Measurements from ENCODE around the gene SH3PXD2A.
"Not testable (repeated sequence)": the region's sequence is repeated elsewhere in the genome, so short reads cannot be mapped to it uniquely, and the experiment has no call there.

Gene SH3PXD2A

GRCh38 chr10:103669243-103669929, 186.0 kb downstream of the SH3PXD2A start:
- Histone ChIP-seq H3K36me3 (ENCODE audit: control insufficient read depth in 2 of 2, insufficient read depth in 2 of 2, low read length in 2 of 2) (peaks cover 7% of the 10 kb centered on the region in 2 donors), H3K27me3 (ENCODE audit: control insufficient read depth in 2 of 2, insufficient read depth in 2 of 2, low read length in 2 of 2) (no peaks in the 10 kb centered on the region), H3K9ac (ENCODE audit: low read depth in 1 of 2, low read length in 2 of 2) (no peak overlapping the region), H3K4me3 (ENCODE audit: low read length in 2 of 2) (no peak overlapping the region), H3K4me1 (ENCODE audit: control insufficient read depth in 2 of 2, insufficient read depth in 2 of 2, low read length in 2 of 2) (peaks cover 6 to 11% of the 10 kb centered on the region in 2 donors), H3K9me3 (ENCODE audit: control insufficient read depth in 2 of 2, low read length in 2 of 2) (no peaks in the 10 kb centered on the region), H3K27ac (ENCODE audit: low read depth in 2 of 2, low read length in 2 of 2) (peak overlapping the region in 1 of 2 donors; percentile 14)

GRCh38 chr10:103668351-103669242, 186.8 kb downstream of the SH3PXD2A start:
- no peaks in the 10 kb centered on the region for H3K9me3 ChIP-seq (ENCODE audit: control insufficient read depth in 2 of 2, low read length in 2 of 2)
- peaks cover 6 to 11% of the 10 kb centered on the region in 2 donors for H3K4me1 ChIP-seq (ENCODE audit: control insufficient read depth in 2 of 2, insufficient read depth in 2 of 2, low read length in 2 of 2)
- H3K9ac ChIP-seq (ENCODE audit: low read depth in 1 of 2, low read length in 2 of 2) = no peak overlapping the region
- peak overlapping the region; percentile 7 to 15 for H3K27ac ChIP-seq (ENCODE audit: low read depth in 2 of 2, low read length in 2 of 2)
- H3K4me3 ChIP-seq (ENCODE audit: low read length in 2 of 2) = peak overlapping the region in 1 of 2 donors; percentile 16
- H3K36me3 ChIP-seq (ENCODE audit: control insufficient read depth in 2 of 2, insufficient read depth in 2 of 2, low read length in 2 of 2) = peaks cover 7 to 9% of the 10 kb centered on the region in 2 donors
- H3K27me3 ChIP-seq (ENCODE audit: control insufficient read depth in 2 of 2, insufficient read depth in 2 of 2, low read length in 2 of 2) = no peaks in the 10 kb centered on the region

GRCh38 chr10:103667356-103667755, 188.0 kb downstream of the SH3PXD2A start:
- Histone ChIP-seq H3K4me1 (ENCODE audit: control insufficient read depth in 2 of 2, insufficient read depth in 2 of 2, low read length in 2 of 2) (peaks cover 6 to 11% of the 10 kb centered on the region in 2 donors), H3K4me3 (ENCODE audit: low read length in 2 of 2) (no peak overlapping the region), H3K9ac (ENCODE audit: low read depth in 1 of 2, low read length in 2 of 2) (no peak overlapping the region), H3K27me3 (ENCODE audit: control insufficient read depth in 2 of 2, insufficient read depth in 2 of 2, low read length in 2 of 2) (no peaks in the 10 kb centered on the region), H3K27ac (ENCODE audit: low read depth in 2 of 2, low read length in 2 of 2) (peak overlapping the region in 1 of 2 donors; percentile 66), H3K9me3 (ENCODE audit: control insufficient read depth in 2 of 2, low read length in 2 of 2) (no peaks in the 10 kb centered on the region), H3K36me3 (ENCODE audit: control insufficient read depth in 2 of 2, insufficient read depth in 2 of 2, low read length in 2 of 2) (peaks cover 3 to 9% of the 10 kb centered on the region in 2 donors)

GRCh38 chr10:103666762-103667150, 188.6 kb downstream of the SH3PXD2A start:
- H3K27ac ChIP-seq (ENCODE audit: low read depth in 2 of 2, low read length in 2 of 2) = peak overlapping the region in 1 of 2 donors; percentile 66
- H3K9me3 ChIP-seq (ENCODE audit: control insufficient read depth in 2 of 2, low read length in 2 of 2) = no peaks in the 10 kb centered on the region
- H3K4me1 ChIP-seq (ENCODE audit: control insufficient read depth in 2 of 2, insufficient read depth in 2 of 2, low read length in 2 of 2) = peaks cover 8 to 11% of the 10 kb centered on the region in 2 donors
- no peak overlapping the region for H3K4me3 ChIP-seq (ENCODE audit: low read length in 2 of 2)
- H3K9ac ChIP-seq (ENCODE audit: low read depth in 1 of 2, low read length in 2 of 2) = no peak overlapping the region
- peaks cover 3 to 9% of the 10 kb centered on the region in 2 donors for H3K36me3 ChIP-seq (ENCODE audit: control insufficient read depth in 2 of 2, insufficient read depth in 2 of 2, low read length in 2 of 2)
- H3K27me3 ChIP-seq (ENCODE audit: control insufficient read depth in 2 of 2, insufficient read depth in 2 of 2, low read length in 2 of 2) = no peaks in the 10 kb centered on the region

GRCh38 chr10:103666087-103666761, 189.2 kb downstream of the SH3PXD2A start:
- Histone ChIP-seq H3K4me3 (ENCODE audit: low read length in 2 of 2) (no peak overlapping the region), H3K36me3 (ENCODE audit: control insufficient read depth in 2 of 2, insufficient read depth in 2 of 2, low read length in 2 of 2) (peaks cover 3 to 9% of the 10 kb centered on the region in 2 donors), H3K9me3 (ENCODE audit: control insufficient read depth in 2 of 2, low read length in 2 of 2) (no peaks in the 10 kb centered on the region), H3K27me3 (ENCODE audit: control insufficient read depth in 2 of 2, insufficient read depth in 2 of 2, low read length in 2 of 2) (no peaks in the 10 kb centered on the region), H3K27ac (ENCODE audit: low read depth in 2 of 2, low read length in 2 of 2) (no peak overlapping the region), H3K4me1 (ENCODE audit: control insufficient read depth in 2 of 2, insufficient read depth in 2 of 2, low read length in 2 of 2) (peaks cover 8 to 11% of the 10 kb centered on the region in 2 donors), H3K9ac (ENCODE audit: low read depth in 1 of 2, low read length in 2 of 2) (no peak overlapping the region)

DNA sequence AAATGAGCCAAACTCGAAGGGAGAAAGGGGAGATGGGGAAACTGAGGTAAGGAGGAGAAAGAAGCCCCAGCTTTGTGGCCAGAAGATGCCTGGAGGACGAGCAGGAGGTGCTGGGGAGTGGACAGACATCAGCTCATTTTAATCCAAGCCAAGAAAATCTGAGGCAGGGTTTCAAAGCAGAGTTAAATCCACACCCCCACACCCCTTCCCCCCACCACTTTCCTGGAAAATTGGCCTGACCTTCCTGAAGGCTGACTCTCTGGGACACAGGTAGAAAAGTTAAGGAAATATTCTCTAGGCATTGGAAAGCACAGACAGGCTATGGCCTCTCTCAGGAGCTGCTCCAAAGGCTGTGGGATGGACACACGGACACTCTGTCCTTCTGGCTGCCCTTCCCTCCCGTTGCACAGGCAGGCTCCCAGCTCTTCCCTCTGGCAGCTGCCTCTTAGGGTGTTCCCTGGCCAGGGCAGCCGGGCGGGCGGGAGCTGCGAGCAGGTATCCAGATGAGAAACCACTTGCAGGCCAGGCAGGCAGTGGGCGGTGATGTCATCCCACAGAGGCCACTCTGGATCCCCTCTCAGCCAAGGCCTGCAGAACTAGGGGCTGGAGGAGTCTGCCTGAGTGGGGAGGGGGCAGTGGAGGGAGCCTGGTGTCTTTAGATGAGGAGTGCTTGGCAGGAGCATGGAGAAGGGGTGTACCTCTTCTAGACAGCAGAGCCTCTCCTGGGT, 190.1 kb downstream of the SH3PXD2A start:
- Histone ChIP-seq H3K9ac (ENCODE audit: low read depth in 1 of 2, low read length in 2 of 2) (no peak overlapping the region), H3K9me3 (ENCODE audit: control insufficient read depth in 2 of 2, low read length in 2 of 2) (no peaks in the 10 kb centered on the region), H3K4me3 (ENCODE audit: low read length in 2 of 2) (no peak overlapping the region), H3K27me3 (ENCODE audit: control insufficient read depth in 2 of 2, insufficient read depth in 2 of 2, low read length in 2 of 2) (no peaks in the 10 kb centered on the region), H3K4me1 (ENCODE audit: control insufficient read depth in 2 of 2, insufficient read depth in 2 of 2, low read length in 2 of 2) (peaks cover 11% of the 10 kb centered on the region in 2 donors), H3K27ac (ENCODE audit: low read depth in 2 of 2, low read length in 2 of 2) (no peak overlapping the region), H3K36me3 (ENCODE audit: control insufficient read depth in 2 of 2, insufficient read depth in 2 of 2, low read length in 2 of 2) (peaks cover 0 to 9% of the 10 kb centered on the region in 2 donors)

DNA sequence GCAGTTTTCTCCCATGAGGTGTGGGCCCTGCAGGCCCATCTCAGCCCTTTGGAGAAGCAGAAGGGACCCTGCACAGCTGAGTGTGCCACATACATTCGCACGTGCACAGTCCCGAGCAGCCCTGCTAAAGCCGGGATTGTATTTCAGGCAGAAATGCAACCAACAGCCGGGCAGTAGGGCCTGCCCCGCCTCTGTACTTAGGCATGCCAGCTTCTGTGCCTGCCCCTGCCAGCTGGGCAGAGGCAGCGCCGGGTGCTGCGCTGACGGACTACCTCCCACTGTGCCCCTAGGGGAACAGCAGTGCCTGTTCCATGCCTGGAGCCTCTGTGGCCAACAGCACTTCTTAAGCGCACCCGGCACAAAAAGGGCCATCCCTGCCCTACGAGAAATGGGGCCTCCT, 191.6 kb downstream of the SH3PXD2A start:
- Histone ChIP-seq H3K4me3 (ENCODE audit: low read length in 2 of 2) (no peak overlapping the region), H3K27ac (ENCODE audit: low read depth in 2 of 2, low read length in 2 of 2) (no peak overlapping the region), H3K4me1 (ENCODE audit: control insufficient read depth in 2 of 2, insufficient read depth in 2 of 2, low read length in 2 of 2) (peaks cover 16% of the 10 kb centered on the region in 2 donors), H3K36me3 (ENCODE audit: control insufficient read depth in 2 of 2, insufficient read depth in 2 of 2, low read length in 2 of 2) (peaks cover 6 to 14% of the 10 kb centered on the region in 2 donors), H3K27me3 (ENCODE audit: control insufficient read depth in 2 of 2, insufficient read depth in 2 of 2, low read length in 2 of 2) (no peaks in the 10 kb centered on the region), H3K9me3 (ENCODE audit: control insufficient read depth in 2 of 2, low read length in 2 of 2) (no peaks in the 10 kb centered on the region), H3K9ac (ENCODE audit: low read depth in 1 of 2, low read length in 2 of 2) (no peak overlapping the region)

DNA sequence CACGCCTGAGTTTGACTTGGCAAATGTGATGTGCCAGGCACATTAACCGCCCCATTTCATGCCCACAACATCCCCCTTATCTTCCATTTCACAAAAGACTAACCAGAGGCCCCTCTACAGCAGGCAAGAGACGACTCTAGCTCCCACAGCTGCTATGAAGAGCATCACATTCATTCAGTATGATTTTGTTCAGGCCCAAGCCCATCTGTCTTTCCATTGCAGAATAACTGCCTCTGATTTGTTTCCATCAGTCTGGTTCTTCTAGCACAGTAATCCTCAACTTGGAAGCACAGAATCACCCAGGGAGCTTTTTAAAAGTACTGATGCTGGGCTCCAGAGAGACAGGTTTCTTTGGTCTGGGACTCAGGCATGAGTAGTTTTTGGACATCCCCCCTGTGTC, 192.1 kb downstream of the SH3PXD2A start:
- H3K9me3 ChIP-seq (ENCODE audit: control insufficient read depth in 2 of 2, low read length in 2 of 2) = no peaks in the 10 kb centered on the region
- H3K36me3 ChIP-seq (ENCODE audit: control insufficient read depth in 2 of 2, insufficient read depth in 2 of 2, low read length in 2 of 2) = peaks cover 9 to 12% of the 10 kb centered on the region in 2 donors
- no peak overlapping the region for H3K4me3 ChIP-seq (ENCODE audit: low read length in 2 of 2)
- no peak overlapping the region for H3K9ac ChIP-seq (ENCODE audit: low read depth in 1 of 2, low read length in 2 of 2)
- H3K27me3 ChIP-seq (ENCODE audit: control insufficient read depth in 2 of 2, insufficient read depth in 2 of 2, low read length in 2 of 2) = no peaks in the 10 kb centered on the region
- H3K27ac ChIP-seq (ENCODE audit: low read depth in 2 of 2, low read length in 2 of 2) = no peak overlapping the region
- peaks cover 14 to 17% of the 10 kb centered on the region in 2 donors for H3K4me1 ChIP-seq (ENCODE audit: control insufficient read depth in 2 of 2, insufficient read depth in 2 of 2, low read length in 2 of 2)

GRCh38 chr10:103662704-103663103, 192.7 kb downstream of the SH3PXD2A start:
- not testable (repeated sequence) for H3K27ac ChIP-seq (ENCODE audit: low read depth in 2 of 2, low read length in 2 of 2); H3K9me3 ChIP-seq (ENCODE audit: control insufficient read depth in 2 of 2, low read length in 2 of 2); H3K4me3 ChIP-seq (ENCODE audit: low read length in 2 of 2); H3K9ac ChIP-seq (ENCODE audit: low read depth in 1 of 2, low read length in 2 of 2); H3K27me3 ChIP-seq (ENCODE audit: control insufficient read depth in 2 of 2, insufficient read depth in 2 of 2, low read length in 2 of 2)
- Histone ChIP-seq H3K36me3 (ENCODE audit: control insufficient read depth in 2 of 2, insufficient read depth in 2 of 2, low read length in 2 of 2) (peaks cover 14 to 15% of the 10 kb centered on the region in 2 donors), H3K4me1 (ENCODE audit: control insufficient read depth in 2 of 2, insufficient read depth in 2 of 2, low read length in 2 of 2) (peaks cover 14 to 20% of the 10 kb centered on the region in 2 donors)

Data from mucosa of rectum (tissue), 2 donors.